Subcutaneous adipose tissue (tissue), 4 donors: ENCODE data around the gene PCLO. TPM values are rescaled to one million over a fixed set of nuclear protein-coding genes. Genes with fewer than 3 reads are reported as not detected.

Experiments used
- total RNA-seq, 4 donors: library from RNA; depleted of rRNA; stranded (reverse); fragments of >200 nt; gene quantifications; one replicate each; pipeline ENCODE4 v1.1.0, GENCODE V29; 2016
- TF ChIP-seq, protein P1 (sequence below): fragments of 450-650 bp; IDR thresholded peaks from one replicate; pipeline ENCODE4 v1.5.1; 2016; ENCODE audit warnings: low read depth, mild to moderate bottlenecking, control low read depth, antibody characterized with exemption, moderate library complexity

The PCLO gene
- total RNA-seq, 4 donors from 2014 or later = 0.34 to 13.8 (median 4.2) TPM

DNA sequence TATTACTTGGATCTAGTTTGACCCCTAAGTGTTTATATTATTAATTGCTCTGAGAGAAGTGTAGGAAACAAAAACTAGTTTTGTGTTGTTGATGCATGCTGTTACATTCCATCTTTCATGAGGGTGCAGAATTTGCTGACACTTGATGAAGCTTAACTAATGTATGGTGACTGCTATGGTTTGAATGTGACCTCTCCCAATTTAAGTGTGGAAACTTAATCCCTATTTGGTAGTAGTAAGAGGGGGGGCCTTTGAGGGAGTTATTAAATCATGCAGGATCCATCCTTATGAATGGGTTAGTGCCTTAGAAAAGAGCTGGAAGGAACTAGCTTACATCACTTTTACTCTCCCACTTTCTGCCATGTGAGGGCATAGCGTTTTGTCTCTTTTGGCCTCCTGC lies 142.5 kb downstream of the PCLO start:
- TF ChIP-seq, protein P1, sequence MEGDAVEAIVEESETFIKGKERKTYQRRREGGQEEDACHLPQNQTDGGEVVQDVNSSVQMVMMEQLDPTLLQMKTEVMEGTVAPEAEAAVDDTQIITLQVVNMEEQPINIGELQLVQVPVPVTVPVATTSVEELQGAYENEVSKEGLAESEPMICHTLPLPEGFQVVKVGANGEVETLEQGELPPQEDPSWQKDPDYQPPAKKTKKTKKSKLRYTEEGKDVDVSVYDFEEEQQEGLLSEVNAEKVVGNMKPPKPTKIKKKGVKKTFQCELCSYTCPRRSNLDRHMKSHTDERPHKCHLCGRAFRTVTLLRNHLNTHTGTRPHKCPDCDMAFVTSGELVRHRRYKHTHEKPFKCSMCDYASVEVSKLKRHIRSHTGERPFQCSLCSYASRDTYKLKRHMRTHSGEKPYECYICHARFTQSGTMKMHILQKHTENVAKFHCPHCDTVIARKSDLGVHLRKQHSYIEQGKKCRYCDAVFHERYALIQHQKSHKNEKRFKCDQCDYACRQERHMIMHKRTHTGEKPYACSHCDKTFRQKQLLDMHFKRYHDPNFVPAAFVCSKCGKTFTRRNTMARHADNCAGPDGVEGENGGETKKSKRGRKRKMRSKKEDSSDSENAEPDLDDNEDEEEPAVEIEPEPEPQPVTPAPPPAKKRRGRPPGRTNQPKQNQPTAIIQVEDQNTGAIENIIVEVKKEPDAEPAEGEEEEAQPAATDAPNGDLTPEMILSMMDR = no peak

DNA sequence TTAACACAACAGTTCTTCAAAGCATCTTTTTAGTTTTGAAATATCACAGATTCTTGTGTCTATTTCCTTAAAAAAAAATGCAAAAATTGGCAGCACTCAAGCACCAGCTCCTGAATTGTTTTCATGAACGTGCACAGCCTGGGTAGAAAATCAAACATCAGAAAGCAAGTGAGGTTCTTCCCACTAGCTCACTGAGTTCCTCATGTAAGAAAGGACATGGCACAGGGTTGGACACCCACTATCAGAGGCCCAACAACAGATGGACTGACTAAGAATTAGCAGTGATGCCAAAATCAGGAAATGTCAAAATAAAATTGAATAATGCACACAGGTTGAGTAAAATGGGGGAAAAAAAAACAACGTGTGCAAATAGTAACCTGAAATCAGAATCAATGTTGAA lies 146.8 kb downstream of the PCLO start:
- TF ChIP-seq, protein P1 = no peak

DNA sequence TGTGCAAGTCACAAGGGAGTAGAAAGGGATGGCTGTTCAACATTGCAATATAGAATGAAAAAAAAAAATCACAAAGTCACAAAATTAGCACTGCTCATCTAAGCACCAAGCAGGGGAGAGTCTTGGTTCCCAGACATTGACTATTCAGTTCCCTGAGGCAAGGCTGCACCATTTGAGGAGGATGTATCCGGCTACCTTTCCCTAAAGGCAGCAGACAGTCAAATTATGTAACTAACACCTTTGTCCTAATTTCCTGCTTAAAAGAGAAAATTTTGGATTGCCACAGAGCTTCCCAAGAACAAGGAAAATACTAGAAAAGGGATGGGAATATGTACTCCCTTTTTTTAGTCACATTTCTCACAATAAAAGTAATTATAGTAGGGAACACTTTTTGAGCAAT lies 148.1 kb downstream of the PCLO start:
- TF ChIP-seq, protein P1 = no peak

DNA sequence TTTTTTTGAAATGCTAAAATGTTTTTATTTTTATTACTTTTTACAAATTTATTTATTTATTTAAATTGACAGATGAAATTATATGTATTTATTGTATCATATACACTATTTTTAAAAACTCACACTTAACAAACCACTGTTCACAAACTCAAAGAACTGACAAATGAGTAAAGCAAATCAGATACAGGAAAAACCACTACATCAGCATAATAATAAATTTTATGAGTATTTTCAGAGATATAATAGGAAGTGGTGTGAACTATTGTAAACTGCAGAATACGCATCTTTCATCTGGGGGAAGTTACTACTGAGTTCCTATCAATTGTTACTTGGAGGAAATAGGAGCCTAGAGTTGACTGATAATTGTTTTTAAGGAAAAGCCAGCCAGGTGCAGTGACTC lies 150.7 kb downstream of the PCLO start:
- TF ChIP-seq, protein P1 = no peak

DNA sequence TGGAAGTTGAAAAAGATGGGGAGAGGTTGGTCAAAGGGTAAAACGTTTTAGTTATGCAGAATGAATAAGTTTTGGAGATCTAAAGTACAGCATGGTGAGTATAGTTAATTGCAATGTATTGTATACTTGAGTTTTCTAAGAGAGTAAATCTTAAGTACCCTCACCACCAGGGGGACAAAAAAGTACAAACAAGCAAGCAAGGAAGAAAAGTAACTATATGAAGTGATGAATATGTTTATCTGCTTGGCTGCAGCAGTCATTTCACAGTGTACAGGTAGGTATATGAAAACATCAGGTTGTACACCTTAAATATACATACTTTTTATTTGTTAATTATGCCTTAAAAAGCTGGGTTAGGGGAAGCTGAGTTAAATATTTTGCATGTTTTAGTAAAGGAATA lies 157.3 kb downstream of the PCLO start:
- TF ChIP-seq, protein P1 = no peak

DNA sequence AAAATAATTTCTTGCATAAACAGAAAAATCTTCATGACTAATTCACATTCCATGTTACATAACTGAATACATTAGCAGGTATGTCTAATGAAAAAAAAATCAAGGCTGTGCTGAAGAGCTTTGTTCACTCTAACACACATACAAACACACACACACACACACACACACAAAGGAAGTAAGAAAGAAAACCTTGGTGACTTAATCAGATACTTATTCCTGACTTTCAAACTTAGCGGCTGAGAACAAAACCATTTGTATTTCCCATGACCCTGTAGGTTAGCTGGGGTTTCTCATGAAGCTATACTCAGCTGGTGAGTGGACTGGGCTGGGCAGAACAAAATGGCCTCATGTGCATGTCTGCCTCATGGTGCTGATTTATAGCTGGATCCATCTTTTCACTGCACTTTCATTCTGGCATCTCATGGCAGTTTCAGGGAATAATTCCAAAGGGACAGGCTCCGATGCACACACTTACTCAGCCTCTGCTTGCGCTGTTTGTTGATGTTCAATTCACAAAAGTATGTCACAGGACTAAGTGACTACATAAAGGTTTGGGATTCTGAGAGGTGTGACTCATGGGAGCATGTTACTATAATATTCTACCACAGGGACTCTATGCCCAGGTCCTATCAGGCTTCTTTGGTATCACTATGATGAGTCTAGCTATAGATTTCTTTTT lies 161.2 kb downstream of the PCLO start:
- TF ChIP-seq, protein P1 = no peak

DNA sequence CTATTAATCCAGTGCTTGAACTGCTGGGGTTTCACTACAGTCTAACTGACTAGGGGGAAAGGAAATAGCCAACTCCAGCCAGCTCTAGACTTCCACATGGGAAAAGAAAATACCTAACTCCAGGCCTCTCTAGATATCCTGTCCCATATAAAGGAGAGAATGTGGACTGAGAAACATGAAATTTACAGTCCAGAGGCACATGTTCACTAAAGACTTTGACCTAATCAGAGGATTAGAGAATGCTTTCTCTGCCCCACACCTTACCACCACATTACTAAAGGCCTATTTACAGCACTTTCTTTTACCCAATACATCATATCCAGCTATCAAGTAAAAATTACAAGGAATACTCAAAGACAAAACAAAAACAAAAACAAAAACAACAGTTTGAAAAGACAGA lies 164.2 kb downstream of the PCLO start:
- TF ChIP-seq, protein P1 = no peak
